SU-DHL-6 (cell line): ENCODE measurements around the gene FBXO27.

Experiments
- H2AFZ ChIP-seq: fragments of 200-600 bp; sonication (generic); 2 replicates; pipeline ENCODE4 v1.6.1; 2014; ENCODE audit warnings: low read depth, mild to moderate bottlenecking, moderate library complexity, mixed read lengths, antibody characterized with exemption, low read length; ENCODE audit not compliant: severe bottlenecking
- H3F3A ChIP-seq: fragments of 200-600 bp; shearing (Covaris generic); 2 replicates; pipeline ENCODE4 v1.6.0; 2016; ENCODE audit warnings: antibody characterized with exemption, mild to moderate bottlenecking; ENCODE audit not compliant: insufficient read depth
- H3K27ac ChIP-seq: fragments of 200-600 bp; sonication (generic); 2 replicates; pipeline ENCODE4 v1.5.1; 2016; ENCODE audit warnings: low read depth, mild to moderate bottlenecking, low read length, moderate library complexity, mixed read lengths
- H3K27me3 ChIP-seq: fragments of 200-600 bp; sonication (generic), shearing (Covaris generic); 2 replicates; pipeline ENCODE4 v1.6.0; 2014; ENCODE audit warnings: mild to moderate bottlenecking, low read length
- H3K36me3 ChIP-seq: fragments of 200-600 bp; sonication (generic); 2 replicates; pipeline ENCODE4 v1.6.1; 2014; ENCODE audit warnings: mild to moderate bottlenecking, low read length, mixed read lengths
- H3K4me2 ChIP-seq: fragments of 300-600, 200-600 bp; shearing (Covaris generic), sonication (generic); 2 replicates; pipeline ENCODE4 v1.6.0; 2014; ENCODE audit warnings: low read length, low read depth, mild to moderate bottlenecking; ENCODE audit not compliant: poor library complexity, severe bottlenecking
- H3K4me3 ChIP-seq: fragments of 200-600 bp; sonication (generic); 2 replicates; pipeline ENCODE4 v1.5.1; 2014; ENCODE audit warnings: antibody characterized with exemption, low read length, mild to moderate bottlenecking, mixed read lengths; ENCODE audit not compliant: insufficient read depth, poor library complexity, severe bottlenecking
- H3K79me2 ChIP-seq: fragments of 200-600 bp; sonication (generic); 2 replicates; pipeline ENCODE4 v1.6.1; 2014; ENCODE audit warnings: mild to moderate bottlenecking, low read length, moderate library complexity; ENCODE audit not compliant: insufficient read depth
- H3K9ac ChIP-seq: fragments of 200-600 bp; sonication (generic); 2 replicates; pipeline ENCODE4 v1.7.0; 2014; ENCODE audit warnings: mild to moderate bottlenecking, low read length
- H3K9me2 ChIP-seq: fragments of 200-600 bp; sonication (generic); replicated peaks from 2 replicates; pipeline ENCODE4 v1.6.1; 2014; ENCODE audit warnings: low read length; ENCODE audit not compliant: insufficient read depth
- H3K9me3 ChIP-seq: fragments of 200-600 bp; sonication (generic); 2 replicates; pipeline ENCODE4 v1.6.1; 2014; ENCODE audit warnings: low read length, mixed read lengths; ENCODE audit not compliant: insufficient read depth
- H4K20me1 ChIP-seq: fragments of 200-600 bp; sonication (generic); 2 replicates; pipeline ENCODE4 v1.6.1; 2014; ENCODE audit warnings: low read depth, mild to moderate bottlenecking, antibody characterized with exemption, low read length, moderate library complexity, mixed read lengths
- CTCF ChIP-seq: fragments of 200-600 bp; sonication (generic); IDR thresholded peaks from one replicate; pipeline ENCODE4 v1.5.1; 2017; ENCODE audit warnings: antibody characterized with exemption, mild to moderate bottlenecking, low read length, moderate library complexity; ENCODE audit not compliant: insufficient read depth, poor library complexity, severe bottlenecking
- EZH2phosphoT487 ChIP-seq: fragments of 200-600 bp; sonication (generic), shearing (Covaris generic); conservative IDR thresholded peaks from 2 replicates; pipeline ENCODE4 v1.6.1; 2018; ENCODE audit warnings: mild to moderate bottlenecking, antibody characterized with exemption, low read length, moderate library complexity, mixed read lengths

The FBXO27 gene

GRCh38 chr19:38978326-38978689 lies 54.0 kb downstream of the FBXO27 start:
- Histone ChIP-seq H3K27ac (no peak overlapping the region), H3K36me3 (no peaks in the 10 kb centered on the region), H3K4me3 (no peak overlapping the region), H3F3A (no peaks in the 10 kb centered on the region), H2AFZ (no peak overlapping the region), H3K9me2 (no peaks in the 10 kb centered on the region), H3K9me3 (peaks cover 16% of the 10 kb centered on the region; the same call in 1 of the 2 replicates), H3K4me2 (no peak overlapping the region), H3K9ac (no peak overlapping the region), H3K27me3 (no peaks in the 10 kb centered on the region), H4K20me1 (no peaks in the 10 kb centered on the region), H3K79me2 (no peaks in the 10 kb centered on the region)
- TF ChIP-seq EZH2phosphoT487 (no peak), CTCF (no peak)

- Histone ChIP-seq H3K79me2 (no peaks in the 10 kb centered on the region), H3K9ac (no peak overlapping the region), H3K4me2 (no peak overlapping the region)
Observed at GRCh38 chr19:38977445-38978325, 54.7 kb downstream of the FBXO27 start.

GRCh38 chr19:38975861-38976271 lies 56.5 kb downstream of the FBXO27 start:
- H2AFZ ChIP-seq, result no peak overlapping the region
- H4K20me1 ChIP-seq, result no peaks in the 10 kb centered on the region
- H3F3A ChIP-seq, result no peaks in the 10 kb centered on the region
- no peak overlapping the region for H3K9ac ChIP-seq
- no peak overlapping the region for H3K4me3 ChIP-seq
- no peaks in the 10 kb centered on the region for H3K36me3 ChIP-seq
- H3K4me2 ChIP-seq, result no peak overlapping the region
- TF ChIP-seq CTCF, result no peak
- no peak for TF ChIP-seq EZH2phosphoT487
- no peaks in the 10 kb centered on the region for H3K9me2 ChIP-seq
- peaks cover 11% of the 10 kb centered on the region; the same call in 1 of the 2 replicates for H3K9me3 ChIP-seq
- H3K79me2 ChIP-seq, result no peaks in the 10 kb centered on the region
- no peaks in the 10 kb centered on the region for H3K27me3 ChIP-seq
- H3K27ac ChIP-seq, result no peak overlapping the region

More at GRCh38 chr19:38977445-38978325, 54.7 kb downstream of the FBXO27 start:
- Histone ChIP-seq H2AFZ (no peak overlapping the region), H3K27me3 (no peaks in the 10 kb centered on the region), H3F3A (no peaks in the 10 kb centered on the region), H4K20me1 (no peaks in the 10 kb centered on the region), H3K27ac (no peak overlapping the region), H3K9me3 (peaks cover 16% of the 10 kb centered on the region; the same call in 1 of the 2 replicates), H3K36me3 (no peaks in the 10 kb centered on the region), H3K4me3 (no peak overlapping the region), H3K9me2 (no peaks in the 10 kb centered on the region)
- TF ChIP-seq EZH2phosphoT487, result no peak
- TF ChIP-seq CTCF, result no peak
